COR-L47 (cell line): ENCODE data around the gene HOXA10.
A peak's percentile ranks its signal among the peaks of the same experiment; 100 is the strongest.

Source experiments
- DNase-seq: peaks from one replicate; lab custom pipeline; 2025; lab: John Stamatoyannopoulos, UW

Gene HOXA10

DNA sequence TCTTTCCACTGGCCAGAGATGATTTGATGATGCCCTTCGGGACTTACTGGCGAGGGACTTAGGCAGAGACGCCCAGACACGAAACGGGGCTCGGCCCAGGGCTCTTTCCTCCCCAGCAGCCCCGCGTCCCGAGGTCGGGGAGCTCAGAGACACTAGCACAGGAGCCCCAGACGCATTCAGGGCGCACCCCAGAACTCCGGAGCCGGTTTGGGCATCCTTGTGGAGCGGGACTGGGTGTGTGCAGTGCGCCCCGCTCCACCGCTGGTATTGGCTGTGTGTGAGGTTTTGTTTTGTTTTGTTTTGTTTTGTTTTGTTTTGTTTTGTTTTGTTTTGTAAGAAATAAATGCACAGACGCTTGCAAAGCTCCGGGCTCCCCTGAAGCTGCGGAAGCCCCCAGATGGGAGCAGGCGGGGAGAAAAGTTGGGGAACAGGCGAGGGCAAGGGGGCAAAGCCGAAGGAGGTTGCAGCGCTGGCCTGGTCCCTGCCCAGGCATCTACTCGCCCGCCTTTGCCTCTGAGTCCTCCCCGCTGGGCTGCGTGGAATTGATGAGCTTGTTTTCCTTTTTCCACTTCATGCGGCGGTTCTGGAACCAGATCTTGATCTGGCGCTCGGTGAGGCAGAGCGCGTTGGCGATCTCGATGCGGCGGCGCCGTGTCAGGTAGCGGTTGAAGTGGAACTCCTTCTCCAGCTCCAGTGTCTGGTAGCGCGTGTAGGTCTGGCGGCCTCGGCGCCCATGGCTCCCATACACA lies 28.8 kb downstream of the HOXA10 start:
- DNase-seq = no peak

DNA sequence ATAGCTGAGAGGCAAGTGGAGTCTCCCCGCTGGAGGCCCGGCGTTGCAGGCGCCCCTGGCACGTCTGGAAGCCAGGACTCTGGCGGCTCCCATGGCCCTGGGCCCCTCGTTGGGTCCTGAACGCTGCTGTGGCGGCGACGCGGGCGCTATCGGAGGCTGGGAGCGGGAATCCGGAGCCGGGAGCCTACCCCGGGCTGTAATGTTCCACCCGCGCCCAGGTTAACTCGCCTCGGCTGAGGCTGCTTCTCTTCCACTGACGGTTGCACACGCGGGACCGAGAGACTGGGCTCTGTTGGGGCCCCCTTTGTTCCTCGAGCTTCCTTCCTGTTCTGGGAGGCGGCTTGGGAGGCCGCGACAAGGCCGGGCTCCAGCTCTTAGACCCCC lies 29.3 kb downstream of the HOXA10 start:
- no peak for DNase-seq

DNA sequence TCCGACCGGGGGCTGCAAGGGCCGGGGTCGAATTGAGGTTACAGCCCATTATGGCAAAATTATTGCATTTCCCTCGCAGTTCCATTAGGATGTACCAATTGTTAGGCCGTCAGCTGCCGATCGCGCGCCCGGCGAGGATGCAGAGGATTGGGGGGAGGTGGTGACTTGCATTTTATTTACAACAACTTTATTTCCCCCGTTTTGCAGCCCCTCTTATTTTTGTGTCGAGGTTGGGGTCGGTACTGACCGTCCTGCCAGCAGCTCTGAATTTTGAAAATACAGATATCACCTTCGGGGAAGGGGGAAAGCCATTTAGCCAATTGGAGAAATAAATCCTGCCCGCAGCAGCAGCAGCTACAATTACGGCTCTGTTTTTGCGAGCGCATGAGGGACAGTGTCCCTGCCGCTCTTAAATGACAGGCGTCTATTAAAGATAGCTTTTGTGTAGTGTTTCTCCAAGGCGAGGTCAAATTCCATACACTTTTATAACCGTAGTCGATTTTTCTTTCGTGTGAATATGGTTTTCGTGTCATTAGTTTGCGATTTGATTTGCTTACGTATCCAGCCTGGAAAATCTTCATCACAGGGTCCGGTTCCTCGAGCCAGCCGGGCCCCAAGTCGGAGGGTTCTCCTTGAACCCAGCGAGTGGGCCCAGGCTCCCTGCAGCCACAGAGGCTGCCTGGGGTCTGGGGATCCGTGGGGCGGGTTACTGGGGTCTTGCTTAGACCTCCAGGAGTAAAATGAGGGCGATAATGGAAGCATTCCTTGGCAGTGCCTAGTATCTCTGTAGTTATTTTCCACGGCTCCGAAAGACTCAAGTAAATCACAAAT lies 30.0 kb downstream of the HOXA10 start:
- no peak for DNase-seq

DNA sequence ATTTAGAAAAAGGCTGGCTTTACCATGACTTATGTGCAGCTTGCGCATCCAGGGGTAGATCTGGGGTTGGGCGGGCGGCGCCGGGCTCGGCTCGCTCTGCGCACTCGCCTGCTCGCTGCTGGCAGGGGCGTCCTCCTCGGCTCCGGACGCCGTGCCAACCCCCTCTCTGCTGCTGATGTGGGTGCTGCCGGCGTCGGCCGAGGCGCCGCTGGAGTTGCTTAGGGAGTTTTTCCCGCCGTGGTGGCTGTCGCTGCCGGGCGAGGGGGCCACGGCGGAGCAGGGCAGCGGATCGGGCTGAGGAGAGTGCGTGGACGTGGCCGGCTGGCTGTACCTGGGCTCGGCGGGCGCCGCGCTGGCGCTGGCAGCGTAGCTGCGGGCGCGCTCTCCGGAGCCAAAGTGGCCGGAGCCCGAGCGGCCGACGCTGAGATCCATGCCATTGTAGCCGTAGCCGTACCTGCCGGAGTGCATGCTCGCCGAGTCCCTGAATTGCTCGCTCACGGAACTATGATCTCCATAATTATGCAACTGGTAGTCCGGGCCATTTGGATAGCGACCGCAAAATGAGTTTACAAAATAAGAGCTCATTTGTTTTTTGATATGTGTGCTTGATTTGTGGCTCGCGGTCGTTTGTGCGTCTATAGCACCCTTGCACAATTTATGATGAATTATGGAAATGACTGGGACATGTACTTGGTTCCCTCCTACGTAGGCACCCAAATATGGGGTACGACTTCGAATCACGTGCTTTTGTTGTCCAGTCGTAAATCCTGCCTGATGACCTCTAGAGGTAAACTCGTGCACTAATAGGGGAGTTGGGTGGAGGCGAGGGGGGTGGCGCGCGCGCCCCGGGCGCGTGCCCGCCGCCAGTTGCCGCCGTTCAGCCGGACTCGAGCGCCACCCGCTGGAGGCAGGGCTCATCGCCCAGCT lies 30.8 kb downstream of the HOXA10 start, which contains the start of gene HOXA5:
Gene HOXA5 (minus strand): TSS at position 659 of the 927 bp plus-strand sequence. CDS start 74 bp downstream, at position 585.
- DNase-seq = peak; percentile 83

DNA sequence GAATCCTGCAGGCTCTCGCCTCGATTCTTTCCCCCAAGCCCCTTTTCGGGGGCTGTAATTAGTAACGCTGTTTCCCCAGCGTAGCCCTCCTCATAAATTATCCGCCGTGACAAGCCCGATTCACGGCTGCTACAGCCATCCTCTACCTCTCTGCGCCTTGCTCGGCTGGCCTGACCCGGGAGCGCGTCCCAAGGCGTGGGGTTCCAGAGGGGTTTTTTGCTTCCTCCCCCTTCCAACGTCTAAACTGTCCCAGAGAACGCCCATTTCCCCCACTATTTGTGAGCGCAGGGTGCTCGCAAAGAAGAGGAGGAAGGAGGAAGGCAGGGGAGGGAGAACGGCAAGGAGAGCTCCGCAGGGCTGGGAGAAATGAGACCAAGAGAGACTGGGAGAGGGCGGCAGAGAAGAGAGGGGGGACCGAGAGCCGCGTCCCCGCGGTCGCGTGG lies 31.5 kb downstream of the HOXA10 start:
- no peak for DNase-seq

DNA sequence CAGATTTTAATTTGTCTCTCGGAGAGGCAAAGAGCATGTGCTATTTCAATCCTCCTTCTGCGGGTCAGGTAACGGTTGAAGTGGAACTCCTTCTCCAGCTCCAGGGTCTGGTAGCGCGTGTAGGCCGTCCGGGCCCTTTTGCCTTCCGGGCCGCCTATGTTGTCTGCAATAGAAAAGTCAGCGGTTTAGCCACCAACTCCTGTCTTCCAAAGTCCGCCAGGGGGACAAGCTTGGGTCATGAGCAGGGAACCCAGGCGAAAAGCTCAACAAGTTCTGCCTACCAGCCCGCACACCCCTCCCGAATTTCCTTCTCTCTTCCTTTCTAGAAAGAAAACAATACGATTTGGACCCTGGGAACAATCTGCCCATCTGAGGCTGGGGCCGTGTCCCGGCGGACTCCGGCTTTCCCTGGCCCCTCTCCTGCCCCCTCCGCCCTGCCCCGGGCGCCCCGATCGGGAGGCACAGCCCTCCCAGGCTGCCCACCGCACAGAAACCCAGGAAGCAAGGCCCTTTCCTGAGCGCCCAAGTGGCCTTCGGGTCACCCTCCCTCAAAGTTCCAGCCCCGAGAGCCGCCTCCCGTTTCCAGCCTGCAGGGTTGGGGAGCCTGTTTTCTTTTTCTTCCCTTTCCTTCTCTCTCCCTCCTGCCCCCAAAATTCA lies 32.1 kb downstream of the HOXA10 start:
- DNase-seq = no peak

DNA sequence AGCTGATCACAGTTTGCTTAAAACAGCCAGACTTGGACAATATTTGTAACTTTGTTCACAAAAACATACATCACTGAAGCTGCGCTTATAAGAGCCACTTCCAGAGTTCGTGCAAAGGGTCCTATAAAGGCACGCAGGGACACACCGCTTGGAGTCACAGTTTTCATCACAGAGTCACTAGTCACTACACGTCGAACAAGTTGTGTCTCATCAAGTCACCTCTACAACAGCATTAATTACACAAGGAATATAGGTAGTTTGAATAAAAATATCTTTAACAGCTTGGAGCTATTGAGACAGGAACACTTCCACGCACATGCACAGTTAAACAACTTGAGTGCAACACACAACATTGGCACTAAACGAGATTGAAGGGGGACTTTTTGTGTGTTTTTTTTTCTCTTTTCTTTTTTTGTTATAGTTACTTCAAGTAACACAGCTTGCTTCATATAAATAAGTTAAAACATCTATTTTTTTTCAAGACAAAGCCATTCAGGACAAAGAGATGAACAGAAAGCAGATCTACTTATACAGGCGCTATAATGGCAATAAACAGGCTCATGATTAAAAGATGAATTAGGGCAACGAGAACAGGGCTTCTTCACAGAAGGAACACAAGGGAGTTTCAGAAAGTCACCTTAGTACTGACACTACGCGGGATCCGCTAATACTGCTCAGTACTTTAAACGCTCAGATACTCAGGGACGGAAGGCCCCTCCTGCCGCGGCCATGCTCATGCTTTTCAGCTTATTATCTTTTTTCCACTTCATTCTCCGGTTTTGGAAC lies 32.8 kb downstream of the HOXA10 start:
- DNase-seq = no peak

DNA sequence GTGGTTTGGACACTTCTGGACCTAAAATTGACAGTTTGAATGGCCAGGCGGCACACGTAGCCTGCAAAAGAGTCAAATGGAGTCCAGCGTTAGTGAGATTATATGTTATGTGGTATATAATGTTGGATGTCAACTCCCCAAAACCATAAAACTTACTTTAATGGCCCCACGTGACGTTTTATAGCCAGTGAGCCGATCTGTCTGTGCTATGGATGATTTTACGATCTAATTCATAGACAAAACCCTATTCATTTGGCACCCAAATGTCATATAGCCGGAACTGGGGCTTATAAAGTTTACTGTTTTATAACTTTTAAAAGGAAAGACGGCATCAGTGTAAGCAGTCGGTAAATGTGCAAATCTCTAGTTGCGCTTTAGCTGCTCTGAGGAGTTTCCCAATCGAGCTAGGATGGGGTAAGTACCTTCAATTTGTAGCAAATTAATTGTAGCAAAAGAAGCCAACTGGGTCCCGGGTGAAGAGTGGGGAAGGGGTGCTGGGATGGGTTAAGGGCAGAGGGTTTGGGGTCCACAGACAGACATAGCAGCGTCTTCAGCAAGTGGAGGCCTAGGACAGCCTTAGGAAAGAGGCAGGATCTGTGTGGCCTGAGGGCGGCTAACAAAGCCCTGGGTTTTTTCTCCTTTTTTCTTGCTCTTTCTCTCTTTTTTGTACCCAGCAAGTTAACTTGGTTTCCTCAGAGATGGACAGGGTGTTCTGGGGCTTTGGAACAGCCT lies 33.8 kb downstream of the HOXA10 start:
- no peak for DNase-seq

DNA sequence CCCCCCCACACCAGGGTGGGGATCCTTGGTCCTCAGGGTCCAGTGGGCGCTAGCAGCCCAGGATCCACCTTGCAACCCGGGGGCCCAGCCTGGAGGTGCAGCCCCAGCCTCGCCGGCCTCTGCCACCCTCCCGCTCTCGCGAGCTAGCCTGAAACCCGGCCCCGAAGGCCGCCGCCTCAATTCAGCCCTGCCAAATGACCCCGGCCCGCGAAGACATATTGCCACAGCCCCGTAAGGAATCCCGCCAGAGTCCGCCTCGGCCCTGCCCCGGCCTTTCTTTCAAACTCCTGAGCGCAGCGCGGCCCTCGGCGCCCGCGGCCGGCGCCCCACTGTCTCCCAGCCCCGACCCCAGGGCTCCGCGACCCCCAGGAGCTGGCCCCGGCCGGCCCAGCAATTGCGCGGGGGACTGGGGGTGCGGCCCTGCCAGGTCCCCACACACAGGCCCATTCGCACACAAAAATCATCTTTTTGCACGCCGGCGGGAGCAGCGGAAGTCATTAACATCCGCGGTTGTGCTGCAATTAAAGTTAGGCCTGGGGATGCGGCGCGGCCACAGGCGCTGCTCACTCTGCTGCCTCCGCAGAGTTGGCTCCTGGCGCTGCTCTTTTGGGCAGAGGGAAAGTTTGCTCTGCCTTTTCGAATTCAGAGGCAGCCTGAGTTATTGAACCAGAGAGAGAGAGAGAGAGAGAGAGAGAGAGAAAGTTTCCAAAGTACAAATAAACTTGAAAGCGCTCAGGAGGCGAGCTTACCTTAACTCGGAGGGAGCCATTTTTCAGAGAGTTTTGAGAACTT lies 34.6 kb downstream of the HOXA10 start:
- no peak for DNase-seq

DNA sequence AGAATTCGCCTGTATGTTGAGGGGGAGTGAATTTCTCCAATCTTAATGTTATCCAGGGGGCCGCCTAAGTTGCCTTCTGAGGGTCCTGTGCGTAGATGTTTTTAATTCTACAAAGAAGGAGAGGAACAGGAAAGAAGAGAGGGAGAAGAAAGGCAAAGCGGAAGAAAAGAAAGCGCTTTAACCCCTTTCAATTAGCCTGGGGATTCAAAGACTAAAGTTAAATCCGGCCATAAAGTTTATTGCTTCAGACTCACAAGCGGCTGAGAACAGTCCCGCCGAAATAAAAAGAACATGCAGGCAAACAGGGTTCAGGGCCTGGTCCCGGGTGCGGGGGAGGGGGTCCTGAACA lies 35.2 kb downstream of the HOXA10 start:
- no peak for DNase-seq

DNA sequence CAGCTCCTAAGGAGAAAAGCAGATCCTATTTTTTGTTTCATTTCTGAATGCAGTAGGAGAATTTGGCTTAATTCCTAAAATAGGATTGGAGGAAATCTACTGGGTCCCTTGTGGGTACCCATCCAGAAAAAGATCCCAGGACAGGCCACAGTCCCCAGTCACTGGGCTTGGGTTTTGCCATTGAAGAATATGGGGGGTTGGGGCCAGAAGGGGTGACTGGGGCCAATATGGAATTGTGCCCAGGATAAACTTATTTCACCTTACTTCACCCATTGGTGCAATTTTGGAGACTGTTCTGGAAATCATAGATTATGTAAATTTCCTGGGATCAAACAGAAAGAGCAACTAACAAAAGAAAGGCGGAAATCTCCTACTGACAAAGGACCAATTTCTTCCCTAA lies 35.6 kb downstream of the HOXA10 start:
- no peak for DNase-seq

DNA sequence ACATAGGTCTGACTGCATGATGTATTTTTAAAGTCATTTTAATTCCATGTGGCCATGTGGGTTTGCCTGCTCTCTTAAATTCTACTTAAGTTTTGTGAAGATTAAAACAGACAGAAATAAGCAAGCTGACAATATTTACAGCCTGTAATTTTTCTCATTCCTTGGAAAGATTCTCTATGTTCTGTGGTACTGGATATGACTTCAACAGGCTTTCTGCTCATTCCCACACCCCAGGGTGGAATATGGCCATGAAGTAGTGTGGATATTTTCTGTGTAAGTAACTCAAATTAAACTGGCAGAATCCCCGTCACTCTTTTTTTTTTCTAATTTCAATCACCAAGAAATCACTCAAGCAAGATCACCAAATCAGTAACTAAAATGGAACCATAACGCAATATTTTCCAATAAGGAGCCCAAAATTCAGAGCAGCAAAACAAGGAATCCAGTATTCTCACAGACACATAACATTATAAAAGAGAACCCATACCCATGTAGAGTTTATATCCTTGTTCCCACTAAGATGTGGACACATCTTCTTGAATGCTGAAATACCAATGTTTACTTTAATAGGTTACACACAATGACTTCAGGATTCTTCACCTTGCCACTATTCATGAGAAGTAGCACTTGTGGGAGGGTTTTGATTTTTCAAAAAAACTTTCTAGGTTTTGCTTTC lies 36.3 kb downstream of the HOXA10 start:
- no peak for DNase-seq

DNA sequence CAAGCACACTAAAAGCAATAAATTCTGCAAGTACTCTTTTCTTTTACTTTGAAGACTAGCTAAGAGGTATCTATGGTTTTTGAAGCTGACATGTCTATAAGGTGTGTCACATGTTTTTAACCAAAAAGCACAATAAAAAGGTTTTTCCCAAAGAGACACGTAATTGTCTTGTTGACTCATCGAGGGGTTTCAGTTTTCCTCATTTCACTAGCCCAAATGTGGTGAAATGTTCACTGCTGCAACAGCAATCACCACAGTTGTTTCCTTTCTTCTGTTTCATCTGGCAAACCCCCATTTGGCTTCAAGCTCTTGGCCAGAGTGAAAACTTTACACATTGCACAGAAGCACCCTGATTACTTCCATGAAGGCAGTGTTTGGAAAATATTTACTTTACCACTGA lies 39.7 kb downstream of the HOXA10 start:
- DNase-seq = no peak

DNA sequence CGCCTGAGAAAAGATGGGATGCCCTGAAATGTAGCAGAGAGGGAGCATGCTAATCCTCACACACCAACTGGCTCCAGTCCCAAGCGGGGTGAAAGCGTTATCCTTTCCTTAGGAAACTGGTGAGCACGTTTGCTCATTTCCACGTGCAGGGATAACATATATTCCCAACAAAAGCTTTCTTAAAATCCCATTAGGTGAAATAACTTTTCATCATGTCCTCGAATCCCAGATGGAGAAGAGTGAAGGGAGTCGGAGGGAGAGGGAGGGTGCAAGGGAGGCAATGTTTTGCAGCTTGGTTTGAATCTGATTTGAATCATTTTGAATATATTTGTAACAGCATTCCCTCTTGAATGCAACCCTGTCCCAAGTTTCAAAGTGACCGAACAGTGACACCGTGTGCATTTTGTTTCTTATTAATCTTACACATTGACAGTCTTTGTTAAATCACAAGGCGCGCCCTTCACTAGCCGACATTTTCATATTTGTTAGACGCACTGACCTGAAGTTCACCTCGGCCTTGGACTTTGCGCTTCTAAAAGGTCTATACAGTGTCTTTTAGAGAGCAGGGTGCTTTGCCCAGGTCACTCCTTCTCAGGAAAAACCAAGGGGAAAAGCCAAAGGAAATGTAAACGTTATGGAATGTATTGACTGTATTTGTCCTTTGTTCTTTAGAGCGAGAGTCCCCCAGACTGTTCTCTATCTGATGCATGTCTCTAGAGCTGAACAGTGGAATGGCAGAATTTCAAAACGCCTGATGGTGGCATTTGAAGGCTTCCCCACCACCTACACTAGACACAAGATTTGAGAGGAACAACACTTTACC lies 40.5 kb downstream of the HOXA10 start:
- no peak for DNase-seq

DNA sequence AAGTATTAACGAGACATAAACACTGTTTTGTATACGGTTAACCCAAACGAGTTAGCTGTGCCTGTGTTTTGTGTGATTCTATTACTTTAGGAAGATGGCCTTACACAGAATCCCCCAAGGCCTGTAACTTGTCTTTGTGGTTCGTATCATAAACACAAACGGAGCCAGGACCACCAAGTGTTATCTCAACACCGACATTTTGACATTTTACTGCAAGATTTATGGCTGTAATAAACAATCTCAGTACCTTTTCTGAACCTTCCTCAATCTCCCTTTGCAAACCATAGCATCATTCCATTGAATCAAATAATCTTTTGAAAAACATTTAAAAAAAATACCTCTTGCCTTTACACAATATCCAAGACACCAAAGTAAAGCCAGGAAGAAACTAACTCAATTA lies 41.1 kb downstream of the HOXA10 start:
- DNase-seq = no peak

DNA sequence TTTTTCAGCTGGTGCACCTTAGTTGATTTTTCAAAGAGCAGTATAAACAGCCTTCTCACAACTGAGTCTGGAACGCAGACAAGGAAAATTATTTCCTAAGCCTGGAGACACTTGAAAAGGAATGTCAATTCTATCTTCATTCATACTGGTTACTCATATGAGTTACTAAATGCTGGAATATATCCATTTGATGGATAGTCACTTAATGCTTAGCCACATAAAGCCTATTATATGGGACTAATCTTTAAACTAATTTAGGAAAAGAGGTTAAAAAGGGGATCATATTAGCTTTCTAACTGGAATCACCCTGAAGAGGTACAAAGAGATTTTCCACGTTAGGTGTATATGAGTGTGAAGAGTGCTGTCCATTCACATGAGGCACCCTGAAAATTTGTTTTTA lies 41.9 kb downstream of the HOXA10 start:
- DNase-seq = no peak

DNA sequence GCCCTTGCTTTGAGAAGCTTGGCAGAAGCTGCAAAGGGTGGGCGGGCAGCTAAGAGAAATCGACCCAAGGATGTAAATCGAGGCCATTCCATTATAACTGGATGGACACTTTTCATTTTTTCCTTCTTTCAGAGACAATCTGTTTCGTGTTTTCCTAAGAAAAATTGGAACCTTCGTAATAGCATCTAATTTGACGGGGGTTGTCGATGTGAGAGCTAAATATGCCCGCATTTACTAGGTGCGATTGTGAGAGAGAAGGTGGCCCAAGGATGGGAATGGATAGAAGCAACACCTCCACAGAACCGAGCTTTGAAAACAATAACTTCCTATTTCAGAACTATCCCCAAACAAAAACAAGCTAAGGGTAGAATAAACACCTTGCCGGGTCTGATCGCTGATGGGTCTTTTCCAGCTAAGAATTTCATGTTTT lies 42.7 kb downstream of the HOXA10 start:
- no peak for DNase-seq
